Measurements from ENCODE around the gene UGGT2.

GRCh38 chr13:95968906-95969305 lies 84.3 kb downstream of the UGGT2 start:
- TF ChIP-seq CTCF (IDR thresholded peaks at IDR 0.05) = no peak
- no peak for TF ChIP-seq POLR2A (IDR thresholded peaks at IDR 0.05)
